ENCODE results near the gene ERGIC1.

DNA sequence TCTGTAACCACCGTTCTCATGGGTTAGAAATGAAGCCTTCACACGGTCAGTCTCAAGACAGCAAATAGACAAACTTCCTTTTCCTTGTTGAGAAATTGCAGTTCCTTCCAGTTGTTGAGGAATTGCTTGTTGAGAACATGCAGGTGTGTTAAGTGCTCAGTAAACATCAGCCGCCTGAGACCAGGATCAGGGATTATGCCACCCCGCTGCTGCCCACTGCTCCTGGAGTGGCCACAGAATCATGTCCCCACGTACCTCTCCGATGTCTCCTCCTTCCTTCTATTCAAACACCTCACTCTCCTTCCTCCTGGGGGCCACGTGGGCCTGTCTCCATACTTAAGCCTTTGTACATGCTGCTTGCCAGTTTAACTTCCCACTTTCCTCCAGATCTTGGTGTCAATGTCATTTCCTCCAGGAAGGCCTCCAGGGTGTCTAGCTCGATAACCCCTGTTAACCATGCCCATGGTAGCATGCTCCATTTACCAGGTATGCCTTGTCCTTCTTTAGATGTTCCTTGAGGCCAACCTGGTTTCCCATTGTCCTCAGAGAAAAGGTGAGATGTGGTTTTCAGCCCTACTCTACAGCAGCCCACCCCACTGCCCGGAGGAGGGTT, 91.4 kb downstream of the ERGIC1 start:
- no peak for TF ChIP-seq NANOG (IDR thresholded peaks at IDR 0.05; ENCODE audit: insufficient read depth, low read depth, low read length, poor library complexity, severe bottlenecking)
- no peak for TF ChIP-seq CTCF (IDR thresholded peaks at IDR 0.05; ENCODE audit: control extremely low read depth in 1 of 3, insufficient read depth in 1 of 3, low read depth in 1 of 3, low read length in 3 of 3)
